Ishikawa (cell line): ENCODE results near the gene EVA1A.

Source experiments
- CEBPB ChIP-seq: IDR thresholded peaks from 2 replicates; pipeline ENCODE4 v1.6.1; 2012
- EGR1 ChIP-seq: IDR thresholded peaks from 2 replicates; pipeline ENCODE4 v1.6.1; 2012
- EP300 ChIP-seq: IDR thresholded peaks from 2 replicates; pipeline ENCODE4 v1.6.1; 2012; ENCODE audit warnings: borderline replicate concordance
- FOXM1 ChIP-seq: IDR thresholded peaks from 2 replicates; pipeline ENCODE4 v1.6.1; 2012; ENCODE audit warnings: low read depth, borderline replicate concordance
- MAX ChIP-seq: IDR thresholded peaks from 2 replicates; pipeline ENCODE4 v1.6.1; 2012
- NFIC ChIP-seq: IDR thresholded peaks from 2 replicates; pipeline ENCODE4 v1.6.1; 2012
- RAD21 ChIP-seq: IDR thresholded peaks from 2 replicates; pipeline ENCODE4 v1.6.1; 2012; ENCODE audit warnings: low read depth
- TAF1 ChIP-seq: IDR thresholded peaks from 2 replicates; pipeline ENCODE4 v1.6.1; 2012; ENCODE audit warnings: low read depth, mild to moderate bottlenecking
- TCF12 ChIP-seq: IDR thresholded peaks from 2 replicates; pipeline ENCODE4 v1.6.1; 2012; ENCODE audit warnings: low read depth
- TEAD4 ChIP-seq: IDR thresholded peaks from 2 replicates; pipeline ENCODE4 v1.6.1; 2012
- USF1 ChIP-seq: IDR thresholded peaks from 2 replicates; pipeline ENCODE4 v1.6.1; 2012
- YY1 ChIP-seq: IDR thresholded peaks from 2 replicates; pipeline ENCODE4 v1.6.1; 2012; ENCODE audit warnings: low read depth
- ZBTB7A ChIP-seq: IDR thresholded peaks from 2 replicates; pipeline ENCODE4 v1.6.1; 2012; ENCODE audit warnings: low read depth
- TF ChIP-seq, protein P1 (sequence below): IDR thresholded peaks from 2 replicates; pipeline ENCODE4 v1.6.1; 2012; ENCODE audit warnings: low read depth, mild to moderate bottlenecking

Gene EVA1A

GRCh38 chr2:75560768-75561565 lies at the start of gene EVA1A:
Gene EVA1A, minus strand, starts transcription at chr2:75560939. Its CDS starts 42,799 bp downstream, at chr2:75518140.
- TF ChIP-seq, protein P1, sequence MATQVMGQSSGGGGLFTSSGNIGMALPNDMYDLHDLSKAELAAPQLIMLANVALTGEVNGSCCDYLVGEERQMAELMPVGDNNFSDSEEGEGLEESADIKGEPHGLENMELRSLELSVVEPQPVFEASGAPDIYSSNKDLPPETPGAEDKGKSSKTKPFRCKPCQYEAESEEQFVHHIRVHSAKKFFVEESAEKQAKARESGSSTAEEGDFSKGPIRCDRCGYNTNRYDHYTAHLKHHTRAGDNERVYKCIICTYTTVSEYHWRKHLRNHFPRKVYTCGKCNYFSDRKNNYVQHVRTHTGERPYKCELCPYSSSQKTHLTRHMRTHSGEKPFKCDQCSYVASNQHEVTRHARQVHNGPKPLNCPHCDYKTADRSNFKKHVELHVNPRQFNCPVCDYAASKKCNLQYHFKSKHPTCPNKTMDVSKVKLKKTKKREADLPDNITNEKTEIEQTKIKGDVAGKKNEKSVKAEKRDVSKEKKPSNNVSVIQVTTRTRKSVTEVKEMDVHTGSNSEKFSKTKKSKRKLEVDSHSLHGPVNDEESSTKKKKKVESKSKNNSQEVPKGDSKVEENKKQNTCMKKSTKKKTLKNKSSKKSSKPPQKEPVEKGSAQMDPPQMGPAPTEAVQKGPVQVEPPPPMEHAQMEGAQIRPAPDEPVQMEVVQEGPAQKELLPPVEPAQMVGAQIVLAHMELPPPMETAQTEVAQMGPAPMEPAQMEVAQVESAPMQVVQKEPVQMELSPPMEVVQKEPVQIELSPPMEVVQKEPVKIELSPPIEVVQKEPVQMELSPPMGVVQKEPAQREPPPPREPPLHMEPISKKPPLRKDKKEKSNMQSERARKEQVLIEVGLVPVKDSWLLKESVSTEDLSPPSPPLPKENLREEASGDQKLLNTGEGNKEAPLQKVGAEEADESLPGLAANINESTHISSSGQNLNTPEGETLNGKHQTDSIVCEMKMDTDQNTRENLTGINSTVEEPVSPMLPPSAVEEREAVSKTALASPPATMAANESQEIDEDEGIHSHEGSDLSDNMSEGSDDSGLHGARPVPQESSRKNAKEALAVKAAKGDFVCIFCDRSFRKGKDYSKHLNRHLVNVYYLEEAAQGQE, result no peak
- TF ChIP-seq EGR1 (no peak), RAD21 (no peak), MAX (peak; percentile 69), NFIC (no peak), TCF12 (no peak), TAF1 (peak; percentile 5)

DNA sequence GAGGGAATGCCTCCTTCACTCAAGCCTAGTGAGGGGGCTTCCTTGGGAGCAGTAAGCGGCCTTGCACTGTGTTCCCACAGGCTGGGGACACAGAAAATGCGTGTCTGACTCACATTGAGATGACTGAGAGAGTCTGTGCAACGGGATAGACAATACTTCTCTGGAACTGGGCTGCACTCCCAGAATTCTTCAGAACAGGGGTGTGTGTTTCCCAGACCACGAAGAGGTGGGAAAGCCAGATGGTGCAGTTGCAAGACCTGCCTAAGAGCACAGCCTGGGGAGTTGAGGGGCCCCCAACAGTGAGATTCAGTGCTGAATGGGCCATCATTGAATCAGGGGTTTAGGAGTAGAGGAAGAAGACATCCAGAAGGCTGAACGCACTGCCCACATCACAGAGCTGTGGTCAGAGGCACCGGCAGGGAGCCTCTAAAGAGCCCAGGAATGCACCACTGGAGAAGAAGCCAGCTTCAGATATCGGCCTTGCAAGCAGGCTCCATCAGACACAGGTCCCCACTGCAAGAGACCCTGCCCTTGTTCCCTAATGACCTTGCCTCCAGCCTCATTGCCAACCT lies 49.3 kb upstream of the EVA1A start:
- TF ChIP-seq RAD21 (no peak), ZBTB7A (no peak), TAF1 (no peak), FOXM1 (no peak), EGR1 (no peak), TEAD4 (no peak)
- TF ChIP-seq, protein P1, result no peak

- TF ChIP-seq, protein P1, result no peak
- TF ChIP-seq TAF1, result no peak
- no peak for TF ChIP-seq FOXM1
- TF ChIP-seq TEAD4, result no peak
- no peak for TF ChIP-seq USF1
Observed at GRCh38 chr2:75609334-75609689, 48.6 kb upstream of the EVA1A start.

- peak; percentile 39; the same call in 1 of the 2 replicates for TF ChIP-seq EP300
- peak; percentile 71; the same call in 1 of the 2 replicates for TF ChIP-seq ZBTB7A
- TF ChIP-seq TAF1, result 0 out of 2 replicates have a peak, but pooled peaks have one; percentile 3
- no peak for TF ChIP-seq EGR1
- no peak for TF ChIP-seq MAX
- TF ChIP-seq TCF12, result 0 out of 2 replicates have a peak, but pooled peaks have one; percentile 22
- TF ChIP-seq RAD21, result peak; percentile 88
Observed at GRCh38 chr2:75608684-75609333, 48.1 kb upstream of the EVA1A start.

- no peak for TF ChIP-seq USF1
- no peak for TF ChIP-seq MAX
- TF ChIP-seq TCF12, result 0 out of 2 replicates have a peak, but pooled peaks have one; percentile 28
- peak; percentile 30; the same call in 1 of the 2 replicates for TF ChIP-seq FOXM1
- TF ChIP-seq EGR1, result no peak
- TF ChIP-seq YY1, result no peak
- TF ChIP-seq EP300, result peak; percentile 32; the same call in 1 of the 2 replicates
- TF ChIP-seq CEBPB, result no peak
- peak; percentile 67 for TF ChIP-seq TEAD4
Observed at GRCh38 chr2:75607988-75608683, 47.4 kb upstream of the EVA1A start.
